HG02588 (cell line): ENCODE measurements around the gene HSBP1L1.
"Not testable (repeated sequence)": the region's sequence is repeated elsewhere in the genome, so short reads cannot be mapped to it uniquely, and the experiment has no call there.

ENCODE experiments used
- ATAC-seq: cut with Tn5 transposase; IDR thresholded peaks from one replicate; pipeline ENCODE4 v1.9.1; 2021; ENCODE audit warnings: mild to moderate bottlenecking, moderate library complexity; ENCODE audit not compliant: unreplicated experiment

HSBP1L1 gene

GRCh38 chr18:79960161-79960801 lies 4.2 kb upstream of the HSBP1L1 start:
- ATAC-seq = not testable (repeated sequence)

DNA sequence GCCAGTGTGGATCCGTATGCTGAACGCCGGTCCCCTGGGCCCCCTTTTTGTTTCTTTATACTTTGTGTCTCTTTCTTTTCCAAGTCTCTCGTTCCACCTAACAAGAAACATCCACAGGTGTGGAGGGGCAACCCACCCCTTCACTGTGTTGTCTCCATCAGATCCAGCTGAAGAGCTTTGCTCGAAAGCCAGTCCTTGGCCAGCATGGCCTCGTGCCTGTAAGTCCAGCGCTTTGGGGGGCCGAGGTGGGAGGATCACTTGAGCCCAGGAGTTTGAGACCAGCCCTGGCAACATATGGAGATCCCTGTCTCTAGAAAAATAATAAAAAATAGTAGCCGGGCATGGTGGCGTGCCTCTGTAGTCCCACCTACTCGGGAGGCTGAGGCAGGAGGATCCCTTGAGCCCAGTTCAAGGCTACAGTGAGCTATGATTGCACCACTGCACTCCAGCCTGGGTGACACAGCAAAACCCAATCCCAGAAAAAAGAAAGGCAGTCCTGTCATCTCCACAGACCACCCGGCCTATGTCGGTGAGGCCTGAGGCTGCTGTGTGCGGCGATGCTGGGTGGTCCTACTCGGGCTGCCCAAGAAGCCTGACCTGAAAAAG lies 3.4 kb upstream of the HSBP1L1 start:
- no peak for ATAC-seq

DNA sequence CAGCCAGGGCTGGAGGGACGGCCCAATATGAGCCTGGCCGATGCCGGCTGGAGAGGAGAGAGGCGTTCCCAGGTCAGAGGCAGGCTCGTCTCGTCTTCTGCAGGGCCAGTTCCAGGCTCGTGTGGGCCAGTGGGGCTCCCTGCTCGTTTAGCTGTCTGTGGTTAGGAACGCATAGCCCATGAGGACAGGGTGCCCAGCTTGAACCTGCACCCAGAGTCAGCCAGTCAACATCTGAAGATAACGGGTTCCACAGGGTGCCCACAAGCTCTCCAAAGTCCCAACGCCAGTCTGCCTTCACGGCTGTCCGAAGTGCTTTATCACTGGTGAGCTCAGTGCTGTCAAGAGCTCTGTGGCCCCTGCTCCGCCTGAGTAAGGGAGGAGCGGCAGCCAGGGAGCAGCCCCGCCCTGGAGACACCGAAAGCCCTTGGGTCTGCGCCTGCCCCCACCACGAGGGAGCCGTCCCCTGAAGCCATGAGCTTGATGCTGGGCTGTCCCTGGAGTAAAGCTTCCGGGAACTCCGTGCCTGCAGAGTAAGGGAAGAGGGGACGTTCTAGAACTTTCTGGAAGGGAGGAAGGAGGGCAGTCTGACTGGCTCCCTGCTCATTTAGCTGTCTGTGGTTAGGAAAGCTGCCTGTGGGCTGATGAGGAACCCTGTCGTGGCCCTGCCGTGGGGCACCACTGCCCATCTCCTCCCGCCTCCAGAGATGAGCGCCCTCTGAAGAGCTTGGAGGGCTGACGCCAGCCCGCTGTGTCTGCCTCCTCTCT lies 2.7 kb upstream of the HSBP1L1 start:
- no peak for ATAC-seq

DNA sequence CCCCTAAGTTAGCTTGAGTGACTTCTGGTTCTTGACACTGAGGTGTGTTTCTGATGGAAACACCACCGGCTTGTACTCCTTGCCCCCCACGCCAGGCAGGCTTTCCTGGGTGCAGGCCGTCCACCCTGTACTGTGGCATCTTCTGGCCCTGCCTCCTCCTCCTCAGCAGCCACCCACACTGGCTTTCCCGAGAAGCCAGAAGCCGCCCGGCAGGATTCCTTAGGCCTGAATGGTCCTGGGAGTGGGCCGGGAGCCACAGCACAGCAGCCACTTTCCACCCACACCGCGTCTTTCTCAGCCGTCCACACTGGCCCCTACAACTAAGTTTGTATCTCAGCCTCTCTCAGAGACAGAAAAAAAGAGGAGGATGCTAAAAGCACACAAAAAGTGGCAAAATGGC lies 2.1 kb upstream of the HSBP1L1 start:
- ATAC-seq = no peak

GRCh38 chr18:79962835-79963657 lies 1.4 kb upstream of the HSBP1L1 start:
- peak; percentile 51 for ATAC-seq

GRCh38 chr18:79963658-79964329 lies 649 bp upstream of the HSBP1L1 start:
- no peak for ATAC-seq

- ATAC-seq = no peak
Observed at GRCh38 chr18:79965119-79965902, 868 bp downstream of the HSBP1L1 start.

- no peak for ATAC-seq
Observed at GRCh38 chr18:79970419-79971133, 6.1 kb downstream of the HSBP1L1 start.

- ATAC-seq = no peak
Observed at GRCh38 chr18:79971211-79971952, 6.9 kb downstream of the HSBP1L1 start.

GRCh38 chr18:79971986-79972385 lies 7.5 kb downstream of the HSBP1L1 start:
- no peak for ATAC-seq

DNA sequence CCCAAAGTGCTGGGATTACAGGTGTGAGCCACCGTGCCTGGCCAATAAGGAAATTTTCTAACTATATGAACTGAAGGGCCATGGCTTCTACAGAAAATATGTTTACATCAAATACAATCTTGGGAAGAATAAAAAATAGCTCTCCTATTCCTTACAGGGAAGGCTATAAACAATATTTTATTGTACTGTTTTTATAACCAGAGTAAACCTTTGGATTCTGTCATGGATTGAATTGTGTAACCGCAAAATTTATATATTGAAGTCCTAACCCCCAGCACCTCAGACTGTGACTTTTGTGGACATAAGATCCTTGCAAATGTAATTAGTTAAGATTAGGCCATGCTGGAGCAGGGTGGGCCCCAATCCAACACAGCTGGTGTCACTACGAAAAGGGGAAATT lies 8.3 kb downstream of the HSBP1L1 start:
- ATAC-seq = no peak

DNA sequence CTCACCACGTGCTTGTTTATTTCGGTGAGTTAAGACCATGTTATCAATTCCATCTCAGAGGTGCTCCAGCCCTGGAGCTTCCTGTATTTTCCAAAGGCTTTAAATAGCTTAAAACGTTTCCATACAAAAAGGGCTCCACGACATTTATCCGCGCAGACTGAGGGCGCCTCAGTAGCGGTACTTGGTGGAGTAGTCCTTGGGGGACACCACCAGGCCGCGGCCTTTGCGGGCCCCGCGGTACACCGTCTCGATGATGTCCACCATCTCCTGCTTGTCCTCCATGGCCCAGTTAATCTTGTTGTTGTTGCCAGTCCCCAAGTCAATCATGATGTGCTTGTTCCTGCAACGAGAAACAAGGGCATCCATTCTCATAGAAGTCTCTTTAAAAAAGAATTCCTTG lies 9.1 kb downstream of the HSBP1L1 start:
- no peak for ATAC-seq

- no peak for ATAC-seq
Observed at GRCh38 chr18:79974025-79974654, 9.7 kb downstream of the HSBP1L1 start.

GRCh38 chr18:79975043-79975442 lies 10.6 kb downstream of the HSBP1L1 start:
- no peak for ATAC-seq

DNA sequence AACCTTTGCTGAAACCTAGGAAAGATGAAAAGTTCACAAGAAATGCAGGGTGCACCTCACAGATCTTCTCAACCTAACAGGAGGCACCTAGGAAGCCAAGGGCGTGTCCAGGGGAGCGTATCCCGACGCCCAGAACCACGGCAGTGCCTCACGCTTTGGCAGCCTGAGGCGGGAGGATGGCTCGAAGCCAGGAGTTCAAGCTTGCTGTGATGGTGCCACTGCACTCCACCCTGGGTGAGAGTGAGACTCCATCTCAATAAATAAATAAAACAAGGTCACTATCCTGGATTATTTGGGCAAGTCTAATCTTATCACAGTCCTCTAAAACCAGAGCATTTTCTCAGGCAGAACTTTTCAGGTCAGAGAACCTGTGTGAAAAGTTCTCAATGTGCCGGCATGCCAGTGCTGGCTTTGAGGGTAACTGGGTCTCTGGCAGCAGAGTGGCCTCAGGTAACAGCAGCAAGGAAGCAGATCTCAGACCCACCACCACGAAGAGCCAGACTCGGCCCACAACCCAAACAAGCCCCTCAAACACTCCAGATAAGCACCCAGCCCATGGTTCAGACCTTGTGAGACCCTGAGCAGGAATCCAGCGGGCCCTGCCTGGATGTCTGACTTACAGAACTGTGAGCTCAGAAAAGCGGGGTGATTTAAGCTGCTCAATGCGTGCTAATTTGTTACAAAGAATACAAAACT lies 11.7 kb downstream of the HSBP1L1 start:
- no peak for ATAC-seq

- ATAC-seq = no peak
Observed at GRCh38 chr18:79979843-79980242, 15.4 kb downstream of the HSBP1L1 start.

DNA sequence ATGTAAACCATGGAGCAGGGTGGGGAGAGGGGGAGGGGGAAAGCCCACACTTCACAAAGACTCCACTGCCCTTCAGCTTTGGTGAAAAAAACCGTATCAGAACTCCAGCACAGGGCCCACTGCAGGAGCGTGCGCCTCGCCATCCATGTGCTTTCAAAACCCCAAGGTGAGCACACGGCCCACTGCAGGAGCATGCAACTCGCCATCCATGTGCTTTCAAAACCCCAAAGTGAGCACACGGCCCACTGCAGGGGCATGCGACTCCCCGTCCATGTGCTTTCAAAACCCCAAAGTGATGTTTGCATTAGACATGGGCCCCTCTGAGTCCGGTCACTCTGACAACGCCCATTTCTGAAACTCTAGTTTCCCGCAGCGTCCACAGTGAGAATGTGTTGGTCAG lies 16.1 kb downstream of the HSBP1L1 start:
- ATAC-seq = no peak

DNA sequence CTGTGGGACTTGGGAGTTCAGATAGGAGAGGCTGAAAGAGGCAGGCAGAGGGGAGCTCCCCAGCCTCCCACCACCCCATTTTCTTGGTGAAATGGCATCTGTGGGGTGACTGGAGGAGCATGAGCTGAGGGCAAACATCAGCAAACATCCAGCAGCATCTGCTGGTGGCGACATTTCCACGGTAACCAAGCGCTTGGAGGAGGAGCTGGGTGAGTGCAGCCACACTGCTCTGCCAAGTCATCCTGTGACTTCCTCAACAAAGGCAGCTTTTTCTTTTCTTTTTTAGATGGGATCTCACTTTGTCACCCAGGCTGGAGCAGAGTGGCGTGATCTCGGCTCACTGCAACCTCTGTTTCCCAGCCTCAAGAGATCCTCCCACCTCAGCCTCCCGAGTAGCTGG lies 18.3 kb downstream of the HSBP1L1 start:
- ATAC-seq = no peak
